Keratinocyte (primary cell): ENCODE data around the gene CCDC157. TPM values are rescaled to one million over a fixed set of nuclear protein-coding genes. Genes with fewer than 3 reads are reported as not detected.

Source experiments
- DNase-seq: peaks from one replicate; pipeline ENCODE4 v3.0.0-alpha.2; 2011; ENCODE audit warnings: low read depth, missing footprints, low spot score
- FAIRE-seq: peaks from 2 replicates; lab custom pipeline; 2011; peaks lifted over from hg19 to GRCh38; lab: Jason Lieb, UNC
- H2AFZ ChIP-seq: 2 replicates; pipeline ENCODE4 v1.6.0; 2012; ENCODE audit warnings: low read length, control low read depth, inconsistent platforms; ENCODE audit not compliant: control insufficient read depth
- H3K27ac ChIP-seq: 2 replicates; pipeline ENCODE4 v1.5.1; 2011; ENCODE audit warnings: low read length; ENCODE audit not compliant: control insufficient read depth, insufficient read depth
- H3K27me3 ChIP-seq: 3 replicates; pipeline ENCODE4 v1.6.0; 2011; ENCODE audit warnings: low read length; ENCODE audit not compliant: control insufficient read depth, insufficient read depth; ENCODE audit errors: extremely low read depth
- H3K36me3 ChIP-seq, 2 experiments: 2 replicates in 1 of 2; 3 replicates in 1 of 2; pipeline ENCODE4 v1.5.1; 2011; ENCODE audit warnings: low read length in 2 of 2, mild to moderate bottlenecking in 1 of 2; ENCODE audit not compliant: control insufficient read depth in 2 of 2, insufficient read depth in 2 of 2; ENCODE audit errors: extremely low read depth in 1 of 2
- H3K4me1 ChIP-seq: 3 replicates; pipeline ENCODE4 v1.5.1; 2011; ENCODE audit warnings: low read length; ENCODE audit not compliant: control insufficient read depth, insufficient read depth; ENCODE audit errors: extremely low read depth
- H3K4me2 ChIP-seq: 3 replicates; pipeline ENCODE4 v1.6.0; 2011; ENCODE audit warnings: low read depth, low read length; ENCODE audit not compliant: control insufficient read depth, insufficient read depth; ENCODE audit errors: extremely low read depth
- H3K4me3 ChIP-seq, 3 experiments: fragments of 200-600 bp in 1 of 3; sonication (generic) in 1 of 3; 2 replicates in 2 of 3; 3 replicates in 1 of 3; pipeline ENCODE4 v1.5.1; 2011 to 2016; ENCODE audit warnings: low read length in 3 of 3, mild to moderate bottlenecking in 3 of 3, control low read depth in 2 of 3, inconsistent platforms in 1 of 3, low read depth in 1 of 3, mixed read lengths in 1 of 3, mixed run types in 1 of 3, moderate library complexity in 1 of 3; ENCODE audit not compliant: control insufficient read depth in 2 of 3, insufficient read depth in 2 of 3; ENCODE audit errors: extremely low read depth in 1 of 3
- H3K79me2 ChIP-seq: 2 replicates; pipeline ENCODE4 v1.6.0; 2012; ENCODE audit warnings: low read length; ENCODE audit not compliant: control insufficient read depth, insufficient read depth
- H3K9ac ChIP-seq: 3 replicates; pipeline ENCODE4 v1.6.0; 2011; ENCODE audit warnings: low read length; ENCODE audit not compliant: control insufficient read depth, insufficient read depth; ENCODE audit errors: extremely low read depth
- H3K9me1 ChIP-seq: 3 replicates; pipeline ENCODE4 v1.6.0; 2011; ENCODE audit warnings: low read length; ENCODE audit not compliant: control insufficient read depth, insufficient read depth; ENCODE audit errors: extremely low read depth
- H3K9me3 ChIP-seq: 2 replicates; pipeline ENCODE4 v1.5.1; 2012; ENCODE audit warnings: low read depth, low read length; ENCODE audit not compliant: control insufficient read depth
- H4K20me1 ChIP-seq: 3 replicates; pipeline ENCODE4 v1.6.0; 2011; ENCODE audit warnings: low read length; ENCODE audit not compliant: control insufficient read depth, insufficient read depth; ENCODE audit errors: extremely low read depth
- CTCF ChIP-seq, 3 experiments: IDR thresholded peaks in 1 of 3; conservative IDR thresholded peaks in 1 of 3; optimal IDR thresholded peaks in 1 of 3; 2 replicates in 2 of 3; 3 replicates in 1 of 3; pipeline versions ENCODE3 to v1.5.1; 2011; ENCODE audit warnings: low read length in 3 of 3, mild to moderate bottlenecking in 3 of 3, moderate library complexity in 2 of 3, control low read depth in 1 of 3, inconsistent platforms in 1 of 3; ENCODE audit not compliant: insufficient read depth in 2 of 3; ENCODE audit errors: extremely low read depth in 1 of 3
- EZH2 ChIP-seq: IDR thresholded peaks from one replicate; pipeline ENCODE4 v1.6.1; 2012; ENCODE audit warnings: inconsistent platforms, mild to moderate bottlenecking, low read length, moderate library complexity
- dilution Hi-C: fragments of 300-500 bp; cut with MboI; formaldehyde crosslinking; loops from one replicate; pipeline ENCODE4 v1.7.0; 2020; ENCODE audit warnings: low sequenced_read_pairs; ENCODE audit not compliant: extremely low pct_ligation_motif_present
- polyA plus RNA-seq, 5 experiments: library from polyadenylated mRNA; depleted of rRNA in 3 of 5; stranded (reverse) in 3 of 5; stranded (forward) in 1 of 5; unstranded in 1 of 5; fragments of >200 nt; gene quantifications; 1 replicate in 1 of 5; 2 replicates in 3 of 5; 3 replicates in 1 of 5; pipeline versions ENCODE4 v1.2.1 to v1.2.3, GENCODE V29; 2011 to 2012; ENCODE audit warnings: missing spikeins in 2 of 5, low read depth in 1 of 5, low replicate concordance in 1 of 5

Gene CCDC157
- polyA plus RNA-seq, 1 donor (not counting 4 experiments of a cell fraction or from before 2014, with no cell fraction given), result 1.3 TPM

- dilution Hi-C loops, result no loop called here
- H3K9me3 ChIP-seq, result no peaks in the 10 kb centered on the region
- peak overlapping the region; percentile 88 for H3K4me2 ChIP-seq
- H4K20me1 ChIP-seq, result no peaks in the 10 kb centered on the region
- H3K4me1 ChIP-seq, result peaks cover 66% of the 10 kb centered on the region
- DNase-seq (no peak), FAIRE-seq (no peak)
- H2AFZ ChIP-seq, result peak overlapping the region; percentile 11
- H3K36me3 ChIP-seq, result peaks cover 2 to 15% of the 10 kb centered on the region in 2 experiments
- no peaks in the 10 kb centered on the region for H3K27me3 ChIP-seq
- no peaks in the 10 kb centered on the region for H3K9me1 ChIP-seq
- H3K9ac ChIP-seq, result peak overlapping the region; percentile 89
- H3K79me2 ChIP-seq, result no peaks in the 10 kb centered on the region
- peak; percentile 10 to 28 (median 16) for TF ChIP-seq CTCF (optimal IDR thresholded peaks at IDR 0.05 in 1 of 3, IDR thresholded peaks at IDR 0.05 in 1 of 3, conservative IDR thresholded peaks at IDR 0.05 in 1 of 3; ENCODE audit: extremely low read depth in 1 of 3, insufficient read depth in 2 of 3, low read length in 3 of 3)
- no peak for TF ChIP-seq EZH2
- peak overlapping the region in 2 of 3 experiments; percentile 66 to 80 for H3K4me3 ChIP-seq
- peak overlapping the region; percentile 95 for H3K27ac ChIP-seq
Observed at GRCh38 chr22:30424534-30425326, 67.9 kb downstream of the CCDC157 start.

- FAIRE-seq, result no peak
- Histone ChIP-seq H3K4me3 (peak overlapping the region; percentile 43 to 80 (median 66)), H4K20me1 (no peaks in the 10 kb centered on the region), H3K9me1 (no peaks in the 10 kb centered on the region), H3K79me2 (no peaks in the 10 kb centered on the region), H3K9ac (peak overlapping the region; percentile 89), H3K9me3 (no peaks in the 10 kb centered on the region), H3K36me3 (peaks cover 2 to 11% of the 10 kb centered on the region in 2 experiments), H3K4me1 (peaks cover 60% of the 10 kb centered on the region), H3K4me2 (peak overlapping the region; percentile 88), H3K27ac (peak overlapping the region; percentile 95), H2AFZ (peak overlapping the region; percentile 39), H3K27me3 (no peaks in the 10 kb centered on the region)
- DNase-seq, result no peak
- dilution Hi-C loops, result no loop called here
- TF ChIP-seq EZH2 (no peak), CTCF (optimal IDR thresholded peaks at IDR 0.05 in 1 of 3, IDR thresholded peaks at IDR 0.05 in 1 of 3, conservative IDR thresholded peaks at IDR 0.05 in 1 of 3; ENCODE audit: extremely low read depth in 1 of 3, insufficient read depth in 2 of 3, low read length in 3 of 3) (no peak)
Observed at GRCh38 chr22:30425327-30425615, 68.5 kb downstream of the CCDC157 start.
